Skin epidermis (tissue), 12 donors: ENCODE measurements around the gene MYO1B.

Experiments used
- H3K27ac ChIP-seq, 21 experiments: fragments of 200-600 bp; sonication (generic) in 11 of 21; one replicate each; pipeline ENCODE4 v1.5.0; 2020; ENCODE audit warnings: mild to moderate bottlenecking in 3 of 21, inconsistent platforms in 2 of 21, moderate library complexity in 2 of 21
- H3K4me3 ChIP-seq, 7 experiments: fragments of 200-600 bp; sonication (generic) in 2 of 7; one replicate each; pipeline ENCODE4 v1.5.0; 2020; ENCODE audit warnings: inconsistent platforms in 2 of 7, mild to moderate bottlenecking in 2 of 7, moderate library complexity in 1 of 7

The MYO1B gene

GRCh38 chr2:191312662-191313061 lies 67.5 kb downstream of the MYO1B start:
- Histone ChIP-seq H3K4me3 (no peak overlapping the region), H3K27ac (no peak overlapping the region)

GRCh38 chr2:191314697-191315364 lies 69.6 kb downstream of the MYO1B start:
- H3K27ac ChIP-seq = no peak overlapping the region
- H3K4me3 ChIP-seq = no peak overlapping the region

GRCh38 chr2:191315365-191315752 lies 70.2 kb downstream of the MYO1B start:
- H3K4me3 ChIP-seq = no peak overlapping the region
- no peak overlapping the region for H3K27ac ChIP-seq

GRCh38 chr2:191316246-191316994 lies 71.2 kb downstream of the MYO1B start:
- Histone ChIP-seq H3K4me3 (no peak overlapping the region), H3K27ac (no peak overlapping the region)

- no peak overlapping the region for H3K4me3 ChIP-seq
- peak overlapping the region in 5 of 21 experiments; percentile 11 to 44 (median 17) for H3K27ac ChIP-seq
Measured at GRCh38 chr2:191318037-191318728, 73.0 kb downstream of the MYO1B start.

GRCh38 chr2:191318729-191319078 lies 73.5 kb downstream of the MYO1B start:
- peak overlapping the region in 6 of 21 experiments; percentile 11 to 46 (median 28) for H3K27ac ChIP-seq
- H3K4me3 ChIP-seq = no peak overlapping the region

- Histone ChIP-seq H3K27ac (peak overlapping the region in 7 of 21 experiments; percentile 1 to 46 (median 28)), H3K4me3 (no peak overlapping the region)
Measured at GRCh38 chr2:191319186-191319585, 74.0 kb downstream of the MYO1B start.

GRCh38 chr2:191320881-191321280 lies 75.7 kb downstream of the MYO1B start:
- Histone ChIP-seq H3K27ac (peak overlapping the region in 1 of 21 experiments; percentile 14), H3K4me3 (no peak overlapping the region)

DNA sequence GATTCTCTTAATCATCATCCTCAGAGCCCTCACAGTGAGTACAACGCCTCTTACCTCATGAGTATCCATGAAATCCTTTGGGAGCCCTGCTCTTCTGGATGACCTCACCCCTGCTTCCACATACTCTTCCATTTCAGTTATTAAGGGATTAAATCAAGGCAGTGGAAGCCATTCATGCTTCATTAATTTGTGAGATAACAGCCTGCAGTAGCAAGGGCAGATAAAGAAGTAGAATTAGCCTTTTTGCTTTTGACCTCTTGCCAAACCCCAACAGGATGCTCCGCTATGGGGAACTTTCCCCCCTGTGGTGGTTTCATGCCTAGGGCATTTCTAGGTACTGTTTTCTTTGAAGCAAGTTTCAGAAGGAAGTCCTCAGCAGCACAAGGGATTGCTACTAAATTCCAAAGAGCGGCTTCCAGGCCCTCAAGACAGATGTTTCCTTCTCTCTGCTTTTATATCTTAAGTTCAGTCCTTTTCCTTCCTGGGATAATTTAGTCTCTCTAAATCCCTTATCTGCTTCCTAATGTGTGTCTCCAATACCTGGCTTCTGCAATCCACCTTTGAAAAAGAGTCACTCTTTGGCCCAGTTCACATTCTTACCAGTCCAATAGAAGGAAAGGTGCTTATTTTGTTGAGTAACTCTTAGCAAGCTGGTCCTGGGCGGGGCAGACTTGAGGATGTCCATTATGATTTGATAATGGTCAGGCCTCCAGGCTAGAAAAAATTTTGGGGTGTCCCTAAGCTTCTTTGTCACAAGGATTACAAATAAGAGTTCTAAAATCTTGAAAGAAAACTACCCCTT lies 76.9 kb downstream of the MYO1B start:
- H3K27ac ChIP-seq = peak overlapping the region in 2 of 21 experiments; percentile 13 to 67

GRCh38 chr2:191322828-191323506 lies 77.8 kb downstream of the MYO1B start:
- no peak overlapping the region for H3K4me3 ChIP-seq
- H3K27ac ChIP-seq = peak overlapping the region in 1 of 21 experiments; percentile 67

More for the DNA sequence above, 76.9 kb downstream of the MYO1B start:
- H3K4me3 ChIP-seq = no peak overlapping the region

- peak overlapping the region in 5 of 21 experiments; percentile 7 to 66 (median 14) for H3K27ac ChIP-seq
- H3K4me3 ChIP-seq = no peak overlapping the region
Measured at GRCh38 chr2:191325651-191326365, 80.6 kb downstream of the MYO1B start.

DNA sequence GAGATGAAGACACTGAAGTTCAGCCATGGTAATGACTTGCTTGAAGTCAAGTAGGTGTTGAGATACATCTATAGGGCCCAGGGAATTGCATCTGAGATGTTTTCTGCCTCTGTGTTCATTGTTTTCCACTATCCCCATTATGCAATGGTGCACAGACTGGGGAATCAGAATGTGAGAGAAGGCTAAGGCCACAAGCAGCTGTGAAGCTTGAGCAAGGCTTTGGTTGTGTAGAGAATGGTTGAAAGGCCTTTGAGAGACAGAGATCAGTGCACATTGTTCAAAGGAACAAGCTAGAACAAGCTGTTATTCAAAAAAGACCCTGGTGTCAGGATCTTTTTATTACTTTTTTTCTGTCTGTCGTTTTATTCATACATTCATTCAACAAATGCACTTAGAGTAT lies 82.3 kb downstream of the MYO1B start:
- no peak overlapping the region for H3K27ac ChIP-seq
- H3K4me3 ChIP-seq = no peak overlapping the region

DNA sequence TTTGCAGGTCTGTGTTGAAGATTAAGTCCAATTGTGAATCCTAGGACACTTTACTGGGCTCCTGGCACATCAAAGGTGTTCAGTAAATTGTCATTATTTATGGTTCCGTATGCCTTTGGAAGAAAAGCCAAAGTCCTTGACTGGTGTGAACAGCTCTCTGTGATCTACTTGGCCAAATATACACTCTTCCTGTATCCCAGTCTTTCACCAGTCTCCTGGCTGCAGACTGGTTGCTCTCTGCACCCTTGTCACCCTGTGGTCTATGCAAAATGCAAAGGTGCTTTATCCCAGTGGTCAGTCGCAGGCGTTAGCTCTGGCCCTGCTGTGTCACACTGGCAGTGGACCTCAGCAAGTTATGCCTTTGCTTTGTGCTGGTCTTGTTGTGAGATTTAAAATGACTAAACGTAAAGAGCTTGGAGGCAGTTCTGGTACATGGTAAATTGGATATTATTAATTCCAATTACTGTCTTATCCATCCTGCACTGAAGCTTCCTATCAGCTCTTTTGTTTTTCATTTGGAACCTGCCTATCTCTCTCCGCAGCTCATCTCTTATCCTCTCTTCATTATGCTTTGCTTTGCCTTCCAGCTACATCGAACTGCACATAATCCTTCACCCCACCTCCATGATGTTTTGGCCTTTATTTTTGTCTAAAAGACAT lies 83.1 kb downstream of the MYO1B start:
- Histone ChIP-seq H3K4me3 (no peak overlapping the region), H3K27ac (no peak overlapping the region)

DNA sequence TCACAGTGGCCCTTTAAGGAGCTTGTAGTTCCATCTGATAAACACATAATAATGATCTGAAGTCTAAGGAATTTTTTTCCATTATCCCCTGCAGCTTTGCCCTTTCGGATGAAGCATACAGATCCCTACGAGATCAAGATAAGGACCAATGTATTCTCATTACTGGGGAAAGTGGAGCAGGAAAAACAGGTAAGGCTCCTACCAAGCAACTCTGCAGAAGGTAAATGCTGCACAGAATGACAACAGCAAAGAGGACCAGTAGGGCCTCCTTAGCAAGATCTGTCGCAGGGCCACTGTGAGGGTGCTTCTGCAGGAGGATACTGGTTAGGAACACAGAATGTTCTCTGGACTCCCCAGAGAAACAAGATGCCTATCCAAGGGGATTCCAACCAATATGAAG lies 84.6 kb downstream of the MYO1B start:
- H3K4me3 ChIP-seq = no peak overlapping the region
- no peak overlapping the region for H3K27ac ChIP-seq

- Histone ChIP-seq H3K27ac (peak overlapping the region in 6 of 21 experiments; percentile 23 to 81 (median 57)), H3K4me3 (no peak overlapping the region)
Measured at GRCh38 chr2:191333911-191334357, 88.7 kb downstream of the MYO1B start.

DNA sequence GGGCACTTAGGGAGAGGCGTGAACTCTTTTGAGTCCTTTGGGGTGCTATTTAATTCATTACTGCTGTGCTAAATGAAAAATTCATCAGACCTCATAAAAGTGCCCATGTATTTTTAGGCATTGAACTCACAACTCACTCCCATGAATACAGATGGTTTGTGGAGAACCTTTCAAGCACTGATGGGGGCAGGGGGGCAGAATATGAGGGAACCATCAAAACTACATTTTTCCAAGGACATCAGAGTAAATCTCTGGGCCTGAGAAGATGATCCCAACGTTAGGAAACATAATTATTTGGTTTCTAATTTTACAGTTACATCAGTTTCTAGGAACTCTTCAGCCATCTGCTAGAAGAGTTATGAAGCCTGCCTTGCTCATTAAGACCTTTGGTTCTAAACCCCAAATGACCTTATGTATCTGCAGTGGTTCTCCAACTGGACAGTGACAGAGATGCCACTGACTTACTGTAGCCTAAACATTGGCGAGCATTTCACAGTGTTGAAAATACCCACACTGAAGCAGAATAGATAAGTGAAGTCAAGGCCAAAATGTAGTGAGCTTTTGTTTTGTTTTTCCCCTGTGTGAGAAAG lies 90.8 kb downstream of the MYO1B start:
- Histone ChIP-seq H3K27ac (no peak overlapping the region), H3K4me3 (no peak overlapping the region)

- Histone ChIP-seq H3K4me3 (no peak overlapping the region), H3K27ac (no peak overlapping the region)
Measured at GRCh38 chr2:191341436-191341835, 96.2 kb downstream of the MYO1B start.
